Astrocyte of the spinal cord (primary cell): ENCODE results near the gene TMEM41A.
"Not testable (repeated sequence)": the region's sequence is repeated elsewhere in the genome, so short reads cannot be mapped to it uniquely, and the experiment has no call there.

Experiments
- DNase-seq: peaks from one replicate; pipeline ENCODE4 v3.0.0; 2011; ENCODE audit warnings: low read depth, low spot score
- H3K4me3 ChIP-seq: 2 replicates; pipeline ENCODE4 v1.5.1; 2011; ENCODE audit warnings: low read depth, mild to moderate bottlenecking, low read length, moderate library complexity
- CTCF ChIP-seq: IDR thresholded peaks from 2 replicates; pipeline ENCODE4 v1.5.1; 2012; ENCODE audit warnings: low read depth, mild to moderate bottlenecking, low read length, inconsistent platforms
- in situ Hi-C: cut with HindIII; loops from 2 replicates; pipeline ENCODE4 v1.10.0; 2017; ENCODE audit warnings: low sequenced_read_pairs

Gene TMEM41A

GRCh38 chr3:185460309-185460708 lies 38.5 kb downstream of the TMEM41A start:
- TF ChIP-seq CTCF: no peak

DNA sequence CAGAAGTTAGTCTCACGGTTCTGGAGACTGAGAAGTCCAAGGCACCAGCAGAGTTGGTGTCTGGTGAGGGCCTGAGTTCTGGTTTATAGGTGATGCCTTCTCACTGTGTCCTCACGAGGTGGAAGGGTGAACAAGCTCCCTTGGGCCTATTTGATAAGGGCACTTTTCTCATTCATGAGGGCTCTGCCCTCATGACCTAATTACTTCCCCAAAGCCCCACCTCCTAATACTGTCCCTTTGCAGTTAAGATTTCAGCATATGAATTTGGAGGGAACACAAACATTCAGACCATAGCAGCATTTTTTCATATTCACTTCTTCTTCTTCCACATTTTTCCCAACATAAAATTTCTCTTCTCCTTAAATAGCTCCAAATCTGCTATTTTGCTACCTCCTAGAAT lies 41.5 kb downstream of the TMEM41A start:
- H3K4me3 ChIP-seq: no peak overlapping the region
- in situ Hi-C loops: no loop called here
- no peak for DNase-seq
- no peak for TF ChIP-seq CTCF

More at GRCh38 chr3:185460309-185460708, 38.5 kb downstream of the TMEM41A start:
- in situ Hi-C loops: no loop called here
- DNase-seq: no peak
- H3K4me3 ChIP-seq: no peak overlapping the region

- in situ Hi-C loops: not testable (repeated sequence)
These were observed 47.4 kb downstream of the TMEM41A start for GRCh38 chr3:185451432-185451831.

GRCh38 chr3:185448107-185448506 lies 50.7 kb downstream of the TMEM41A start:
- in situ Hi-C loops: no loop called here
- no peak for DNase-seq
- TF ChIP-seq CTCF: no peak
- no peak overlapping the region for H3K4me3 ChIP-seq

More at GRCh38 chr3:185451432-185451831, 47.4 kb downstream of the TMEM41A start:
- not testable (repeated sequence) for H3K4me3 ChIP-seq, DNase-seq

- in situ Hi-C loops: no loop called here
- DNase-seq: no peak
- TF ChIP-seq CTCF: no peak
- no peak overlapping the region for H3K4me3 ChIP-seq
These were observed 54.5 kb downstream of the TMEM41A start for GRCh38 chr3:185444329-185444728.

- TF ChIP-seq CTCF: no peak
- DNase-seq: no peak
- in situ Hi-C loops: no loop called here
- no peak overlapping the region for H3K4me3 ChIP-seq
These were observed 56.8 kb downstream of the TMEM41A start for GRCh38 chr3:185442031-185442430.

DNA sequence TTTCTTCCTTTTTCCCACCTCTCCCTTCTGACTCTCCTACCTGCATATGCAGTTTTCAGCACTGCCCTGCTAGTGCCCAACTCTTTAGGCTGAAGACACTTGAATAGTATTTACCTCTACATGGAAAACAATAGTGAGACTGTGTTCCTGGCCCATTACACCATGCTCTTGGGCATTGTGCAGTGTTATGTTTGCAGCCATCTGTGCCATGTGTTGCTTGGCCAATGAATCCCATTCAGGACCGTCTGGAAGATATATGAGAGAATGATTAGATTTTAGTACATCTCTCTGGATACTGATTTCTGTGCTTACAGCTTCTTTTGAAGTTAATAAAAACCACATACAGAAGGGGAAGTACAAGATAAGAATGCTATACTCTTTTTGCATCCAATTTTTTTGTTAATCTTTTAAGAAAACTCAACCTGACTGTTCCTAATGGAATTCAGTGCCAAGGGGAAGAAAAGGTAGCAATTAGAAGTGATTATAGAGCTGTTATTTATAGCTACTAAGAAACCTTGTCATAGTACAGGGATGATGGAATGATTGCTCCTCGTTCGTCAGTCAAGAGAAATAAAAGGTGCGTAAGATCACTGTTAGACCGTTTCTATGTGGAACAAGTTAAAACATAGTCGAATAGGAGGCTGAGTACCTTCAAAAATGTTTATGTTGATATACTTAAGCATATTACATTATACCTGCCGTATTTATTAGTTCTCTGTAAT lies 58.9 kb downstream of the TMEM41A start:
- no peak for DNase-seq
- in situ Hi-C loops: no loop called here
- no peak for TF ChIP-seq CTCF
- no peak overlapping the region for H3K4me3 ChIP-seq
